SK-N-SH (cell line): ENCODE results near the gene ARHGAP15. TPM values are rescaled to one million over a fixed set of nuclear protein-coding genes. Genes with fewer than 3 reads are reported as not detected.

Experiments used
- CTCF ChIA-PET: fragments of 300-600, 350-600 bp; formaldehyde crosslinking; extraction: SDS; loops from one replicate; lab custom pipeline; 2021; lab: Yijun Ruan, JAX
- POLR2A ChIA-PET: fragments of 350-600 bp; sonication (Branson Sonifier 250); formaldehyde crosslinking; extraction: SDS; loops from one replicate; lab custom pipeline; 2020; ENCODE audit warnings: antibody characterized with exemption, inconsistent platforms; lab: Yijun Ruan, JAX
- DNase-seq: peaks from one replicate; pipeline ENCODE4 v3.0.0; 2012
- H2AFZ ChIP-seq: fragments of 200-600 bp; sonication (generic); 2 replicates; pipeline ENCODE4 v1.8.1; 2016; ENCODE audit warnings: antibody characterized with exemption, mild to moderate bottlenecking, low read depth
- H3F3A ChIP-seq: fragments of 200-600 bp; sonication (generic); replicated peaks from 2 replicates; pipeline ENCODE3; 2016; ENCODE audit warnings: antibody characterized with exemption, mild to moderate bottlenecking; ENCODE audit not compliant: insufficient read depth
- H3K27ac ChIP-seq, 2 experiments: fragments of 200-500 bp in 1 of 2; fragments of 200-600 bp in 1 of 2; sonication (Bioruptor generic) in 1 of 2; sonication (generic), shearing (Covaris generic) in 1 of 2; 2 replicates each; pipeline versions ENCODE4 v1.5.1 to v1.6.1; 2014 to 2016; ENCODE audit warnings: low read depth in 2 of 2, inconsistent platforms in 1 of 2, low read length in 1 of 2, mild to moderate bottlenecking in 1 of 2, mixed read lengths in 1 of 2
- H3K27me3 ChIP-seq: fragments of 200-600 bp; sonication (generic), shearing (Covaris generic); 2 replicates; pipeline ENCODE4 v1.6.1; 2016; ENCODE audit warnings: mixed run types; ENCODE audit not compliant: insufficient read depth
- H3K36me3 ChIP-seq, 2 experiments: fragments of 200-500 bp in 1 of 2; fragments of 200-600 bp in 1 of 2; sonication (Bioruptor generic) in 1 of 2; sonication (generic) in 1 of 2; replicated peaks in 1 of 2; 2 replicates each; pipeline versions ENCODE3 to v1.5.1; 2014 to 2016; ENCODE audit warnings: low read length in 1 of 2, mild to moderate bottlenecking in 1 of 2; ENCODE audit not compliant: insufficient read depth in 2 of 2, control insufficient read depth in 1 of 2
- H3K4me1 ChIP-seq, 2 experiments: fragments of 200-500 bp in 1 of 2; fragments of 200-600 bp in 1 of 2; sonication (Bioruptor generic) in 1 of 2; sonication (generic), shearing (Covaris generic) in 1 of 2; 2 replicates each; pipeline versions ENCODE4 v1.5.1 to v1.6.1; 2014 to 2016; ENCODE audit warnings: low read depth in 1 of 2, low read length in 1 of 2, mixed run types in 1 of 2; ENCODE audit not compliant: insufficient read depth in 2 of 2, control insufficient read depth in 1 of 2
- H3K4me2 ChIP-seq: fragments of 200-600 bp; sonication (generic), shearing (Covaris generic); 2 replicates; pipeline ENCODE4 v1.6.1; 2017; ENCODE audit warnings: mixed run types
- H3K4me3 ChIP-seq, 2 experiments: fragments of 200-500 bp in 1 of 2; fragments of 200-600 bp in 1 of 2; sonication (Bioruptor generic) in 1 of 2; sonication (generic), shearing (Covaris generic) in 1 of 2; 2 replicates each; pipeline versions ENCODE4 v1.5.1 to v1.8.1; 2014 to 2016; ENCODE audit warnings: low read depth in 2 of 2, inconsistent platforms in 1 of 2, low read length in 1 of 2, mild to moderate bottlenecking in 1 of 2, mixed read lengths in 1 of 2, moderate library complexity in 1 of 2
- H3K79me2 ChIP-seq: fragments of 200-600 bp; sonication (generic); 2 replicates; pipeline ENCODE4 v1.8.1; 2017; ENCODE audit warnings: mild to moderate bottlenecking; ENCODE audit not compliant: insufficient read depth
- H3K9ac ChIP-seq: fragments of 200-600 bp; sonication (generic); 2 replicates; pipeline ENCODE4 v1.6.1; 2017; ENCODE audit warnings: mixed run types
- H3K9me2 ChIP-seq: fragments of 200-600 bp; sonication (generic); 2 replicates; pipeline ENCODE4 v1.6.1; 2017; ENCODE audit warnings: mixed run types
- H3K9me3 ChIP-seq: fragments of 200-600 bp; sonication (generic); 2 replicates; pipeline ENCODE4 v1.6.1; 2017; ENCODE audit warnings: mixed run types, mild to moderate bottlenecking, moderate library complexity
- H4K20me1 ChIP-seq: fragments of 200-600 bp; sonication (generic); 2 replicates; pipeline ENCODE4 v1.6.1; 2017; ENCODE audit warnings: mild to moderate bottlenecking, mixed run types; ENCODE audit not compliant: insufficient read depth
- CHD2 ChIP-seq: fragments of 150-350 bp; IDR thresholded peaks from 2 replicates; pipeline ENCODE4 v1.6.1; 2018; ENCODE audit warnings: low read length; ENCODE audit not compliant: partially characterized antibody
- CTCF ChIP-seq: fragments of 200-600 bp; sonication (generic); IDR thresholded peaks from 2 replicates; pipeline ENCODE4 v1.6.1; 2017; ENCODE audit warnings: antibody characterized with exemption, mild to moderate bottlenecking, moderate library complexity
- EP300 ChIP-seq, 2 experiments: IDR thresholded peaks; 2 replicates each; pipeline versions ENCODE4 v1.4.0 to v1.6.1; 2012; ENCODE audit warnings: borderline replicate concordance in 1 of 2, low read depth in 1 of 2, low read length in 1 of 2
- EZH2phosphoT487 ChIP-seq: fragments of 200-600 bp; sonication (generic); IDR thresholded peaks from 2 replicates; pipeline ENCODE4 v1.6.1; 2017; ENCODE audit warnings: low read depth, mixed run types, mild to moderate bottlenecking, antibody characterized with exemption, moderate library complexity, borderline replicate concordance
- FOXJ3 ChIP-seq: sonication (generic); formaldehyde crosslinking; IDR thresholded peaks from 2 replicates; pipeline ENCODE4 v1.5.1; 2020; ENCODE audit warnings: mild to moderate bottlenecking, missing genetic modification reagents
- FOXM1 ChIP-seq: IDR thresholded peaks from 2 replicates; pipeline ENCODE4 v1.4.0; 2012; ENCODE audit warnings: low read depth, mild to moderate bottlenecking
- GABPA ChIP-seq: IDR thresholded peaks from 2 replicates; pipeline ENCODE4 v1.4.0; 2012; ENCODE audit warnings: low read depth, mild to moderate bottlenecking
- GATA2 ChIP-seq: sonication (generic); formaldehyde crosslinking; IDR thresholded peaks from 2 replicates; pipeline ENCODE4 v1.5.0; 2020; ENCODE audit warnings: mild to moderate bottlenecking, missing genetic modification reagents
- MXI1 ChIP-seq: IDR thresholded peaks from 2 replicates; pipeline ENCODE4 v1.6.1; 2012; ENCODE audit warnings: mild to moderate bottlenecking, low read depth, low read length, improper control_type of control experiment
- NRF1 ChIP-seq: IDR thresholded peaks from 2 replicates; pipeline ENCODE4 v1.6.1; 2012; ENCODE audit warnings: low read depth, mild to moderate bottlenecking, low read length
- PBX3 ChIP-seq: IDR thresholded peaks from 2 replicates; pipeline ENCODE4; 2012
- RAD21 ChIP-seq: IDR thresholded peaks from 2 replicates; pipeline ENCODE4 v1.6.1; 2012; ENCODE audit warnings: mild to moderate bottlenecking, low read length
- REST ChIP-seq: IDR thresholded peaks from 2 replicates; pipeline ENCODE4 v1.6.1; 2012; ENCODE audit warnings: mild to moderate bottlenecking, low read depth, low read length, moderate library complexity
- RXRA ChIP-seq: IDR thresholded peaks from 2 replicates; pipeline ENCODE4 v1.4.0; 2012; ENCODE audit warnings: low read depth, mild to moderate bottlenecking, borderline replicate concordance
- SMC3 ChIP-seq: IDR thresholded peaks from 2 replicates; pipeline ENCODE4 v1.6.1; 2012; ENCODE audit warnings: low read depth, low read length, improper control_type of control experiment
- TAF1 ChIP-seq: IDR thresholded peaks from 2 replicates; pipeline ENCODE4 v1.6.1; 2012; ENCODE audit warnings: low read depth, mild to moderate bottlenecking, low read length, moderate library complexity, borderline replicate concordance
- TCF12 ChIP-seq: IDR thresholded peaks from 2 replicates; pipeline ENCODE4 v1.4.0; 2012
- TEAD4 ChIP-seq: IDR thresholded peaks from 2 replicates; pipeline ENCODE4 v1.4.0; 2012; ENCODE audit warnings: mild to moderate bottlenecking, borderline replicate concordance; ENCODE audit not compliant: insufficient read depth
- USF2 ChIP-seq: fragments of 150-350 bp; IDR thresholded peaks from 2 replicates; pipeline ENCODE4 v1.6.1; 2017; ENCODE audit warnings: antibody characterized with exemption, low read length, low read depth, borderline replicate concordance
- YY1 ChIP-seq: IDR thresholded peaks from 2 replicates; pipeline ENCODE4 v1.4.0; 2012; ENCODE audit warnings: low read depth, mild to moderate bottlenecking
- polyA plus RNA-seq, 3 experiments: library from polyadenylated mRNA; depleted of rRNA; stranded (reverse); fragments of >200 nt; gene quantifications; 2 replicates each; pipeline ENCODE4 v1.2.3, GENCODE V29; 2012

Gene ARHGAP15
- polyA plus RNA-seq, 1 of the 3 experiments (the other 2 are of a cell fraction) = not detected

- TF ChIP-seq FOXJ3 (CRISPR knock-in tag) = no peak
- TF ChIP-seq, all 33 proteins: peak for 0
Observed at GRCh38 chr2:143146815-143147530, 17.8 kb downstream of the ARHGAP15 start (continued).

- TF ChIP-seq EP300 (IDR thresholded peaks at IDR 0.05; ENCODE audit: borderline replicate concordance in 1 of 2, low read depth in 1 of 2, low read length in 1 of 2) (no peak), TCF12 (no peak), EZH2phosphoT487 (no peak), YY1 (no peak), GATA2 (CRISPR knock-in tag) (no peak), SMC3 (no peak), FOXJ3 (CRISPR knock-in tag) (no peak), FOXM1 (no peak), NRF1 (no peak), TAF1 (no peak), CTCF (no peak), RAD21 (no peak), RXRA (no peak), PBX3 (no peak), TEAD4 (no peak), GABPA (no peak), USF2 (no peak), CHD2 (no peak), MXI1 (no peak), REST (no peak)
- Histone ChIP-seq H2AFZ (no peak overlapping the region), H3K27me3 (no peaks in the 10 kb centered on the region), H3K4me3 (no peak overlapping the region), H3K4me1 (no peaks in the 10 kb centered on the region; a peak in 1 of 4 replicates), H3K9me2 (no peaks in the 10 kb centered on the region), H4K20me1 (no peaks in the 10 kb centered on the region), H3F3A (no peaks in the 10 kb centered on the region), H3K4me2 (no peak overlapping the region), H3K79me2 (no peaks in the 10 kb centered on the region), H3K36me3 (no peaks in the 10 kb centered on the region), H3K27ac (no peak overlapping the region), H3K9me3 (no peaks in the 10 kb centered on the region), H3K9ac (no peak overlapping the region)
- CTCF ChIA-PET = interaction anchor here (1.2 to 1.5 kb wide), 2 partner anchors 15 to 114 kb away, joined by 3 to 10 read pairs; no protein-coding TSS in a partner anchor
- DNase-seq = no peak
- POLR2A ChIA-PET = no interaction called here
Observed at GRCh38 chr2:143148011-143148410, 18.8 kb downstream of the ARHGAP15 start.
